ENCODE measurements around the gene LAPTM5. TPM values are rescaled to one million over a fixed set of nuclear protein-coding genes. Genes with fewer than 3 reads are reported as not detected.

LAPTM5 gene
- total RNA-seq, 1 experiment from 2014 or later: 0.15 TPM

- H3K9ac ChIP-seq (ENCODE audit: extremely low read depth, insufficient read length, low read length): no peak overlapping the region
- H3K4ac ChIP-seq (ENCODE audit: low read depth, low read length): no peak overlapping the region
- no peak overlapping the region for H3K56ac ChIP-seq (ENCODE audit: insufficient read length, low read depth, low read length)
These were observed 4.5 kb downstream of the LAPTM5 start for GRCh38 chr1:30753118-30753517.

More at GRCh38 chr1:30753118-30753517, 4.5 kb downstream of the LAPTM5 start:
- Histone ChIP-seq H3K27ac (ENCODE audit: insufficient read length, low read depth, low read length) (no peak overlapping the region), H3K23me2 (ENCODE audit: insufficient read length, low read depth, low read length, poor library complexity, severe bottlenecking) (no peaks in the 10 kb centered on the region), H3K79me1 (ENCODE audit: insufficient read depth, low read depth, low read length, poor library complexity, severe bottlenecking) (no peaks in the 10 kb centered on the region), H2BK15ac (ENCODE audit: low read depth, low read length) (no peak overlapping the region), H4K5ac (ENCODE audit: insufficient read length, low read depth, low read length) (no peak overlapping the region), H3K9me3 (ENCODE audit: control insufficient read depth, low read depth, low read length) (no peaks in the 10 kb centered on the region), H3K79me2 (ENCODE audit: insufficient read depth, low read length) (no peaks in the 10 kb centered on the region), H4K91ac (ENCODE audit: insufficient read length, low read depth, low read length) (no peak overlapping the region), H3K23ac (ENCODE audit: insufficient read length, low read depth, low read length) (no peak overlapping the region), H4K8ac (replicated peaks; ENCODE audit: insufficient read length, low read depth, low read length) (no peak overlapping the region), H3K27me3 (ENCODE audit: insufficient read depth, low read length) (no peaks in the 10 kb centered on the region), H2BK120ac (ENCODE audit: low read depth, low read length, poor library complexity, severe bottlenecking) (no peak overlapping the region), H3K4me2 (ENCODE audit: insufficient read depth, insufficient read length, low read length) (no peak overlapping the region), H3T11ph (ENCODE audit: low read length) (no peak overlapping the region), H3K18ac (ENCODE audit: insufficient read length, low read depth, low read length) (no peak overlapping the region), H2BK12ac (ENCODE audit: insufficient read length, low read depth, low read length) (no peak overlapping the region), H3K14ac (ENCODE audit: insufficient read depth, low read length) (no peak overlapping the region), H2AFZ (ENCODE audit: low read length) (no peak overlapping the region), H2AK5ac (ENCODE audit: insufficient read length, low read length) (no peak overlapping the region), H2BK20ac (ENCODE audit: low read depth, low read length, poor library complexity, severe bottlenecking) (no peak overlapping the region), H2BK5ac (ENCODE audit: insufficient read length, low read length) (no peak overlapping the region), H3K4me1 (ENCODE audit: insufficient read depth, low read length) (no peaks in the 10 kb centered on the region; the same call in 1 of the 2 replicates), H4K20me1 (ENCODE audit: control insufficient read depth, insufficient read depth, insufficient read length) (no peaks in the 10 kb centered on the region)
- H3K27ac Mint-ChIP-seq: no peak overlapping the region
- no peaks in the 10 kb centered on the region; the same call in 1 of the 2 replicates for H3K27me3 Mint-ChIP-seq (ENCODE audit: low read depth)
- H3K9me3 Mint-ChIP-seq: no peaks in the 10 kb centered on the region
- peaks cover 20 to 39% of the 10 kb centered on the region in 2 experiments for H3K4me1 Mint-ChIP-seq
- no peak for DNase-seq
- no peaks in the 10 kb centered on the region for H3K36me3 Mint-ChIP-seq (ENCODE audit: insufficient read depth in 1 of 3, low read depth in 3 of 3)
- H3K4me3 Mint-ChIP-seq: no peak overlapping the region
- no CpG with 5 or more reads among the region's 3 CpGs for WGBS (ENCODE audit: extremely low coverage, insufficient read length, low lambda C conversion rate)
- TF ChIP-seq CTCF (conservative IDR thresholded peaks at IDR 0.05): no peak
